ENCODE measurements around the gene IL1RAP. TPM values are rescaled to one million over a fixed set of nuclear protein-coding genes. Genes with fewer than 3 reads are reported as not detected.

The IL1RAP gene
- 17.2 and 20.3 TPM in 2 replicates for polyA plus RNA-seq

GRCh38 chr3:190513409-190514370 lies at the start of gene IL1RAP:
IL1RAP (plus strand) TSS chr3:190514085; CDS start chr3:190564290, 50,205 bp downstream.

Other genes with a start within 250 kb of the IL1RAP start
- gene CLDN1, start 191.6 kb upstream of the IL1RAP start, polyA plus RNA-seq = not detected in 2 replicates
- not detected in 2 replicates for gene CLDN16, start 125.9 kb upstream of the IL1RAP start, polyA plus RNA-seq
- gene TMEM207, start 64.2 kb upstream of the IL1RAP start, polyA plus RNA-seq = not detected in 2 replicates